KMS-11 (cell line): Measurements from ENCODE around the gene TMEM229B.

Source experiments
- H2AFZ ChIP-seq: fragments of 200-600 bp; sonication (generic); 2 replicates; pipeline ENCODE4 v1.6.1; 2016; ENCODE audit warnings: antibody characterized with exemption, mixed run types, low read depth
- H3K27ac ChIP-seq: fragments of 200-600 bp; sonication (generic); 2 replicates; pipeline ENCODE4 v1.6.1; 2016; ENCODE audit warnings: mild to moderate bottlenecking, mixed run types
- H3K27me3 ChIP-seq: fragments of 200-600 bp; sonication (generic); 2 replicates; pipeline ENCODE4 v1.6.1; 2017; ENCODE audit warnings: mild to moderate bottlenecking, low read depth, mixed run types, moderate library complexity; ENCODE audit not compliant: insufficient read depth
- H3K36me3 ChIP-seq: fragments of 200-600 bp; sonication (generic); 2 replicates; pipeline ENCODE4 v1.6.1; 2017; ENCODE audit warnings: mild to moderate bottlenecking, mixed run types; ENCODE audit not compliant: insufficient read depth
- H3K4me1 ChIP-seq: fragments of 200-600 bp; sonication (generic); 2 replicates; pipeline ENCODE4 v1.6.1; 2016; ENCODE audit warnings: mild to moderate bottlenecking, low read depth, mixed run types; ENCODE audit not compliant: poor library complexity, severe bottlenecking
- H3K4me2 ChIP-seq: fragments of 200-600 bp; sonication (generic); 2 replicates; pipeline ENCODE4 v1.7.0; 2016; ENCODE audit warnings: mild to moderate bottlenecking, mixed run types
- H3K4me3 ChIP-seq: fragments of 200-600 bp; sonication (generic); IDR thresholded peaks from 2 replicates; pipeline ENCODE4 v1.6.1; 2017; ENCODE audit warnings: low read depth, low read length, mixed read lengths; ENCODE audit not compliant: insufficient read depth
- H3K79me2 ChIP-seq: fragments of 200-600 bp; sonication (generic); 2 replicates; pipeline ENCODE4 v1.6.1; 2016; ENCODE audit warnings: low read depth, mixed run types; ENCODE audit not compliant: insufficient read depth
- H3K9ac ChIP-seq: fragments of 200-600 bp; sonication (generic); 2 replicates; pipeline ENCODE4 v1.6.1; 2016; ENCODE audit warnings: mild to moderate bottlenecking, mixed run types
- H4K20me1 ChIP-seq: fragments of 200-600 bp; sonication (generic); 2 replicates; pipeline ENCODE4 v1.6.1; 2016; ENCODE audit warnings: mild to moderate bottlenecking, mixed run types; ENCODE audit not compliant: insufficient read depth
- CTCF ChIP-seq: fragments of 200-600 bp; sonication (generic); conservative IDR thresholded peaks from 2 replicates; pipeline ENCODE4 v1.6.1; 2017; ENCODE audit warnings: low read depth, mild to moderate bottlenecking, antibody characterized with exemption, low read length, moderate library complexity, mixed read lengths

Gene TMEM229B

GRCh38 chr14:67485501-67486095, 2.9 kb downstream of the TMEM229B start:
- Histone ChIP-seq H3K4me1 (peaks cover 21% of the 10 kb centered on the region), H3K79me2 (no peaks in the 10 kb centered on the region), H3K27me3 (no peaks in the 10 kb centered on the region), H2AFZ (no peak overlapping the region), H3K27ac (no peak overlapping the region), H3K4me2 (no peak overlapping the region), H3K36me3 (no peaks in the 10 kb centered on the region), H3K4me3 (no peak overlapping the region), H4K20me1 (no peaks in the 10 kb centered on the region), H3K9ac (no peak overlapping the region)
- no peak for TF ChIP-seq CTCF

GRCh38 chr14:67483579-67484285, 4.8 kb downstream of the TMEM229B start:
- peaks cover 12% of the 10 kb centered on the region for H3K4me1 ChIP-seq
- no peak overlapping the region for H2AFZ ChIP-seq
- H3K27me3 ChIP-seq: no peaks in the 10 kb centered on the region
- TF ChIP-seq CTCF: no peak
- H3K36me3 ChIP-seq: no peaks in the 10 kb centered on the region
- H3K4me2 ChIP-seq: no peak overlapping the region
- H3K4me3 ChIP-seq: no peak overlapping the region
- H3K79me2 ChIP-seq: no peaks in the 10 kb centered on the region
- H4K20me1 ChIP-seq: no peaks in the 10 kb centered on the region
- H3K27ac ChIP-seq: no peak overlapping the region
- H3K9ac ChIP-seq: no peak overlapping the region

- no peaks in the 10 kb centered on the region for H3K27me3 ChIP-seq
- no peak overlapping the region for H3K4me3 ChIP-seq
- no peak overlapping the region for H3K9ac ChIP-seq
- no peaks in the 10 kb centered on the region for H3K36me3 ChIP-seq
- no peak overlapping the region for H3K27ac ChIP-seq
- no peaks in the 10 kb centered on the region for H3K79me2 ChIP-seq
- H3K4me2 ChIP-seq: no peak overlapping the region
- peaks cover 5% of the 10 kb centered on the region for H3K4me1 ChIP-seq
- no peak overlapping the region for H2AFZ ChIP-seq
- H4K20me1 ChIP-seq: no peaks in the 10 kb centered on the region
- no peak for TF ChIP-seq CTCF
Measured at GRCh38 chr14:67482231-67483164, 6.0 kb downstream of the TMEM229B start.

- no peak overlapping the region for H3K4me3 ChIP-seq
- TF ChIP-seq CTCF: no peak
- H2AFZ ChIP-seq: no peak overlapping the region
- H3K27ac ChIP-seq: no peak overlapping the region
- no peaks in the 10 kb centered on the region for H3K27me3 ChIP-seq
- H4K20me1 ChIP-seq: no peaks in the 10 kb centered on the region
- no peak overlapping the region for H3K9ac ChIP-seq
- no peaks in the 10 kb centered on the region for H3K79me2 ChIP-seq
- no peaks in the 10 kb centered on the region for H3K4me1 ChIP-seq
- H3K36me3 ChIP-seq: no peaks in the 10 kb centered on the region
- H3K4me2 ChIP-seq: no peak overlapping the region
Measured at GRCh38 chr14:67480011-67480410, 8.5 kb downstream of the TMEM229B start.
